Endodermal cell (in vitro differentiated cells): ENCODE results near the gene CFAP92. TPM values are rescaled to one million over a fixed set of nuclear protein-coding genes. Genes with fewer than 3 reads are reported as not detected.

ENCODE experiments used
- DNase-seq: peaks from one replicate; pipeline ENCODE4 v3.0.0-alpha.2; 2017
- H3K27ac ChIP-seq: 2 replicates; pipeline ENCODE4 v1.5.1; 2013; ENCODE audit warnings: mild to moderate bottlenecking, low read depth, low read length, moderate library complexity
- H3K27me3 ChIP-seq: 2 replicates; pipeline ENCODE4 v1.6.1; 2013; ENCODE audit warnings: mild to moderate bottlenecking, low read length, moderate library complexity; ENCODE audit not compliant: insufficient read depth, control insufficient read depth, poor library complexity, severe bottlenecking
- H3K36me3 ChIP-seq: 2 replicates; pipeline ENCODE4 v1.7.0; 2013; ENCODE audit warnings: mild to moderate bottlenecking, low read length, moderate library complexity; ENCODE audit not compliant: control insufficient read depth, insufficient read depth
- H3K4me1 ChIP-seq: one replicate; pipeline ENCODE4 v1.7.0; 2013; ENCODE audit warnings: low read length; ENCODE audit not compliant: control insufficient read depth, insufficient read depth
- H3K4me3 ChIP-seq: 2 replicates; pipeline ENCODE4 v1.5.1; 2013; ENCODE audit warnings: mild to moderate bottlenecking, low read length, moderate library complexity
- H3K9ac ChIP-seq: 2 replicates; pipeline ENCODE4 v1.6.1; 2013; ENCODE audit warnings: mild to moderate bottlenecking, low read length, moderate library complexity; ENCODE audit not compliant: poor library complexity, severe bottlenecking; ENCODE audit errors: extremely low read depth
- H3K9me3 ChIP-seq: 2 replicates; pipeline ENCODE4 v1.6.1; 2013; ENCODE audit warnings: mild to moderate bottlenecking, low read length, moderate library complexity; ENCODE audit not compliant: control insufficient read depth
- H3K27ac Mint-ChIP-seq: 2 replicates; pipeline ENCODE4 v1.8.0; 2020; ENCODE audit warnings: mixed read lengths
- H3K27me3 Mint-ChIP-seq: 2 replicates; pipeline ENCODE4 v1.8.0; 2021; ENCODE audit warnings: mild to moderate bottlenecking, mixed read lengths; ENCODE audit not compliant: insufficient read depth
- H3K36me3 Mint-ChIP-seq: 2 replicates; pipeline ENCODE4 v1.8.0; 2020; ENCODE audit warnings: low read depth, mixed read lengths
- H3K4me1 Mint-ChIP-seq: 2 replicates; pipeline ENCODE4 v1.8.0; 2020; ENCODE audit warnings: mixed read lengths
- H3K4me3 Mint-ChIP-seq: 2 replicates; pipeline ENCODE4 v1.8.0; 2020; ENCODE audit warnings: mild to moderate bottlenecking, moderate library complexity, mixed read lengths
- H3K9me3 Mint-ChIP-seq: 2 replicates; pipeline ENCODE4 v1.8.0; 2020; ENCODE audit warnings: mild to moderate bottlenecking, mixed read lengths
- CTCF ChIP-seq: fragments of 200-600 bp; sonication (generic); conservative IDR thresholded peaks from 2 replicates; pipeline ENCODE4 v1.5.0; 2021; ENCODE audit warnings: antibody characterized with exemption, mild to moderate bottlenecking
- WGBS, 2 experiments: methylation state at CpG; one replicate each; pipeline versions ENCODE4 v1.1.5 to v1.1.7; 2013; ENCODE audit warnings: missing lambda C conversion rate in 2 of 2, mixed read lengths in 1 of 2; ENCODE audit not compliant: insufficient coverage in 1 of 2, insufficient read length in 1 of 2; 5-methylcytosine and 5-hydroxymethylcytosine counted together
- total RNA-seq, 2 donors: library from RNA; stranded (reverse); fragmentation: NEBNext Ultra II Directional in 1 of 2; extraction: Animal tissue kit (Norgen Biotek cat#: 25700) in 1 of 2; gene quantifications; 2 replicates in 1 of 2; 3 replicates in 1 of 2; pipeline ENCODE4 v1.2.1, GENCODE V29; 2021

The CFAP92 gene
- total RNA-seq, 2 donors from 2014 or later = 1.3 to 3.0 TPM

GRCh38 chr3:128987302-128988100 lies 6.4 kb downstream of the CFAP92 start:
- Histone ChIP-seq H3K27me3 (peaks cover 12% of the 10 kb centered on the region), H3K9ac (no peak overlapping the region), H3K4me1 (no peaks in the 10 kb centered on the region), H3K4me3 (no peak overlapping the region), H3K36me3 (no peaks in the 10 kb centered on the region), H3K27ac (peak overlapping the region; percentile 49), H3K9me3 (no peaks in the 10 kb centered on the region)
- no peak for DNase-seq
- H3K4me1 Mint-ChIP-seq = peaks cover 8% of the 10 kb centered on the region
- peaks cover 29% of the 10 kb centered on the region for H3K27me3 Mint-ChIP-seq
- H3K36me3 Mint-ChIP-seq = no peaks in the 10 kb centered on the region
- H3K27ac Mint-ChIP-seq = no peak overlapping the region
- no peak overlapping the region for H3K4me3 Mint-ChIP-seq
- TF ChIP-seq CTCF = peak; percentile 10
- H3K9me3 Mint-ChIP-seq = no peaks in the 10 kb centered on the region
- WGBS, 2 experiments = 91 to 92% methylated on average over 11 to 15 of the region's 15 CpGs

GRCh38 chr3:128984596-128984995 lies 9.3 kb downstream of the CFAP92 start:
- TF ChIP-seq CTCF = no peak
- Mint-ChIP-seq H3K4me3 (no peak overlapping the region), H3K4me1 (peaks cover 13% of the 10 kb centered on the region), H3K27me3 (peaks cover 34% of the 10 kb centered on the region), H3K9me3 (no peaks in the 10 kb centered on the region), H3K27ac (no peak overlapping the region), H3K36me3 (no peaks in the 10 kb centered on the region)
- no peak for DNase-seq
- H3K4me1 ChIP-seq = no peaks in the 10 kb centered on the region
- no peaks in the 10 kb centered on the region for H3K36me3 ChIP-seq
- H3K9ac ChIP-seq = no peak overlapping the region
- peaks cover 10% of the 10 kb centered on the region for H3K27me3 ChIP-seq
- H3K9me3 ChIP-seq = no peaks in the 10 kb centered on the region
- H3K27ac ChIP-seq = no peak overlapping the region
- H3K4me3 ChIP-seq = no peak overlapping the region
- 90% methylated on average over 2 to 3 of the region's 3 CpGs for WGBS, 2 experiments

- Histone ChIP-seq H3K27me3 (peaks cover 10% of the 10 kb centered on the region), H3K9me3 (no peaks in the 10 kb centered on the region), H3K4me1 (no peaks in the 10 kb centered on the region), H3K9ac (no peak overlapping the region), H3K36me3 (no peaks in the 10 kb centered on the region), H3K27ac (peak overlapping the region; percentile 58), H3K4me3 (no peak overlapping the region)
- Mint-ChIP-seq H3K4me1 (peaks cover 13% of the 10 kb centered on the region), H3K9me3 (no peaks in the 10 kb centered on the region), H3K27ac (no peak overlapping the region), H3K4me3 (no peak overlapping the region), H3K27me3 (peaks cover 34% of the 10 kb centered on the region), H3K36me3 (no peaks in the 10 kb centered on the region)
- TF ChIP-seq CTCF = peak; percentile 43
- DNase-seq = no peak
- WGBS, 2 experiments = 83 to 86% methylated on average over 9 of the region's 9 CpGs
Measured at GRCh38 chr3:128983293-128984069, 10.4 kb downstream of the CFAP92 start.
